ENCODE measurements around the gene DUS3L.

DUS3L gene

GRCh38 chr19:5743630-5744029 is 47.3 kb downstream of the DUS3L start:
- no peak for DNase-seq (ENCODE audit: low read depth in 1 of 2, low spot score in 1 of 2)
- TF ChIP-seq POLR2AphosphoS5 (IDR thresholded peaks at IDR 0.05; ENCODE audit: low read depth) (no peak), GABPA (IDR thresholded peaks at IDR 0.05; ENCODE audit: low read depth) (no peak), CTCF (IDR thresholded peaks at IDR 0.05; ENCODE audit: insufficient read depth, low read length) (no peak), REST (IDR thresholded peaks at IDR 0.05; ENCODE audit: insufficient replicate concordance, low read depth) (no peak), SPI1 (IDR thresholded peaks at IDR 0.05; ENCODE audit: borderline replicate concordance, low read depth) (no peak)
- Histone ChIP-seq H3K27ac (replicated peaks) (no peak overlapping the region), H3K4me3 (replicated peaks; ENCODE audit: insufficient read depth, low read length) (no peak overlapping the region), H3K27me3 (ENCODE audit: insufficient read depth, poor library complexity, severe bottlenecking) (no peaks in the 10 kb centered on the region)

- no peaks in the 10 kb centered on the region for H3K27me3 ChIP-seq (ENCODE audit: insufficient read depth, poor library complexity, severe bottlenecking)
- TF ChIP-seq CTCF (IDR thresholded peaks at IDR 0.05; ENCODE audit: insufficient read depth, low read length) (no peak), REST (IDR thresholded peaks at IDR 0.05; ENCODE audit: insufficient replicate concordance, low read depth) (no peak), SPI1 (IDR thresholded peaks at IDR 0.05; ENCODE audit: borderline replicate concordance, low read depth) (no peak), POLR2AphosphoS5 (IDR thresholded peaks at IDR 0.05; ENCODE audit: low read depth) (no peak)
- DNase-seq (ENCODE audit: low read depth in 1 of 2, low spot score in 1 of 2), result no peak
- H3K4me3 ChIP-seq (replicated peaks; ENCODE audit: insufficient read depth, low read length), result no peak overlapping the region
- H3K27ac ChIP-seq (replicated peaks), result no peak overlapping the region
Observed at GRCh38 chr19:5742051-5742450, 48.9 kb downstream of the DUS3L start.

GRCh38 chr19:5738423-5738822 is 52.5 kb downstream of the DUS3L start:
- TF ChIP-seq CTCF (IDR thresholded peaks at IDR 0.05; ENCODE audit: insufficient read depth, low read length) (no peak), SPI1 (IDR thresholded peaks at IDR 0.05; ENCODE audit: borderline replicate concordance, low read depth) (no peak), GABPA (IDR thresholded peaks at IDR 0.05; ENCODE audit: low read depth) (no peak)

More at GRCh38 chr19:5738423-5738822, 52.5 kb downstream of the DUS3L start:
- Histone ChIP-seq H3K27ac (replicated peaks) (no peak overlapping the region), H3K27me3 (ENCODE audit: insufficient read depth, poor library complexity, severe bottlenecking) (no peaks in the 10 kb centered on the region), H3K4me3 (replicated peaks; ENCODE audit: insufficient read depth, low read length) (no peak overlapping the region)
- DNase-seq (ENCODE audit: low read depth in 1 of 2, low spot score in 1 of 2), result peak in 1 of 2 experiments; percentile 7

All from HL-60 (cell line).